Measurements from ENCODE around the gene RBM23. TPM values are rescaled to one million over a fixed set of nuclear protein-coding genes. Genes with fewer than 3 reads are reported as not detected.
"Not testable (repeated sequence)": the region's sequence is repeated elsewhere in the genome, so short reads cannot be mapped to it uniquely, and the experiment has no call there.

The RBM23 gene
- total RNA-seq, 2 donors from 2014 or later: 77.3 to 88.9 TPM

DNA sequence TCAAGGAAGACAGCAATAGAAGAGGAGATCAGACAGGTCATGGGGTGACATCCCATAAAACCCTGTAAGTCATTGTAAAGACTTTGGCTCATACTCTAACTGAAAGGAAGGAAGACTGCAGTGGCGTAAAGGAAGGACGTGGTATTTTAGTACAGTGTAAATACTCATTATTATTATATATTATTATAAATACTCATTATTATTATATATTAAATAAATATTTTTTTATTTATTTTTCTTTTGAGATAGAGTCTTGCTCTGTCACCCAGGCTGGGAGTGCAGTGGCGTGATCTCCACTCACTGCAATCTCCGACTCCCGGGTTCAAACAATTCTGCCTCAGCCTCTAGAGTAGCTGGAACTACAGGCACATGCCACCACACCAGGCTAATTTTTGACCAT is 62.5 kb downstream of the RBM23 start:
- H3K9me3 ChIP-seq (ENCODE audit: control insufficient read depth, low read length, poor library complexity, severe bottlenecking): no peaks in the 10 kb centered on the region
- no peak overlapping the region for H3K27ac Mint-ChIP-seq
- H3K36me3 Mint-ChIP-seq (ENCODE audit: low read depth): peaks cover 3% of the 10 kb centered on the region
- no peak for ATAC-seq
- peaks cover 6% of the 10 kb centered on the region for H3K27me3 Mint-ChIP-seq
- H3K4me3 Mint-ChIP-seq: no peak overlapping the region
- no peak for DNase-seq
- peaks cover 12% of the 10 kb centered on the region for H3K4me1 Mint-ChIP-seq

GRCh38 chr14:22854963-22855724 is 63.8 kb downstream of the RBM23 start:
- ATAC-seq: no peak
- Mint-ChIP-seq H3K4me1 (peaks cover 14% of the 10 kb centered on the region), H3K36me3 (ENCODE audit: low read depth) (peaks cover 3% of the 10 kb centered on the region), H3K4me3 (peak overlapping the region; percentile 15), H3K27ac (no peak overlapping the region), H3K27me3 (peaks cover 6% of the 10 kb centered on the region)
- DNase-seq: no peak
- H3K9me3 ChIP-seq (ENCODE audit: control insufficient read depth, low read length, poor library complexity, severe bottlenecking): no peaks in the 10 kb centered on the region

- H3K4me1 Mint-ChIP-seq: peaks cover 14% of the 10 kb centered on the region
- not testable (repeated sequence) for H3K27ac Mint-ChIP-seq; H3K36me3 Mint-ChIP-seq (ENCODE audit: low read depth); H3K4me3 Mint-ChIP-seq; H3K9me3 ChIP-seq (ENCODE audit: control insufficient read depth, low read length, poor library complexity, severe bottlenecking); DNase-seq; ATAC-seq; H3K27me3 Mint-ChIP-seq
Measured at GRCh38 chr14:22854296-22854695, 64.7 kb downstream of the RBM23 start.

- Mint-ChIP-seq H3K27me3 (peaks cover 6% of the 10 kb centered on the region), H3K27ac (peak overlapping the region; percentile 39), H3K4me1 (peaks cover 9% of the 10 kb centered on the region), H3K36me3 (ENCODE audit: low read depth) (peaks cover 3% of the 10 kb centered on the region), H3K4me3 (peak overlapping the region; percentile 87)
- DNase-seq (peak; percentile 76 to 94 (median 79)), ATAC-seq (peak; percentile 93)
- no peaks in the 10 kb centered on the region for H3K9me3 ChIP-seq (ENCODE audit: control insufficient read depth, low read length, poor library complexity, severe bottlenecking)
Measured at GRCh38 chr14:22852940-22853767, 65.8 kb downstream of the RBM23 start.

DNA sequence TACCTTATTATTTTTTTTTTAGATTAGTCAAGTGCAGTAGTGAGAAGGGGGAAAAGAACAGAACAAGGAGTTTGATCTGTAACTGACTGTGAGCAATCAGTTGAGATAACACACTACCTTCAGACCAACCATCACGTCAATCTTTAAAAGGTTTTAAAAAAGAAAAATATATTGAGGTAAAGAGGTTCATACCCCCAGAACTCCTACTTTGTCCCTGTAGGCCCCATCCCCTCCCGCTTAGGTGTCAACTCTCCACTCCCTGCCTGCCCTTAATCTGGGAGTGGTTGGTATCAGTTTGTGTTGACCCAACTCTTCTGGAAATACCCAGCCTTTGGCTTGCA is 66.4 kb downstream of the RBM23 start:
- no peak overlapping the region for H3K27ac Mint-ChIP-seq
- peaks cover 6% of the 10 kb centered on the region for H3K27me3 Mint-ChIP-seq
- peaks cover 6% of the 10 kb centered on the region for H3K4me1 Mint-ChIP-seq
- H3K9me3 ChIP-seq (ENCODE audit: control insufficient read depth, low read length, poor library complexity, severe bottlenecking): no peaks in the 10 kb centered on the region
- H3K4me3 Mint-ChIP-seq: peak overlapping the region; percentile 87
- peaks cover 3% of the 10 kb centered on the region for H3K36me3 Mint-ChIP-seq (ENCODE audit: low read depth)
- DNase-seq: no peak
- no peak for ATAC-seq

GRCh38 chr14:22852178-22852577 is 66.8 kb downstream of the RBM23 start:
- ATAC-seq; H3K4me3 Mint-ChIP-seq; DNase-seq; H3K36me3 Mint-ChIP-seq (ENCODE audit: low read depth); H3K27me3 Mint-ChIP-seq; H3K27ac Mint-ChIP-seq; H3K9me3 ChIP-seq (ENCODE audit: control insufficient read depth, low read length, poor library complexity, severe bottlenecking); H3K4me1 Mint-ChIP-seq: not testable (repeated sequence)

DNA sequence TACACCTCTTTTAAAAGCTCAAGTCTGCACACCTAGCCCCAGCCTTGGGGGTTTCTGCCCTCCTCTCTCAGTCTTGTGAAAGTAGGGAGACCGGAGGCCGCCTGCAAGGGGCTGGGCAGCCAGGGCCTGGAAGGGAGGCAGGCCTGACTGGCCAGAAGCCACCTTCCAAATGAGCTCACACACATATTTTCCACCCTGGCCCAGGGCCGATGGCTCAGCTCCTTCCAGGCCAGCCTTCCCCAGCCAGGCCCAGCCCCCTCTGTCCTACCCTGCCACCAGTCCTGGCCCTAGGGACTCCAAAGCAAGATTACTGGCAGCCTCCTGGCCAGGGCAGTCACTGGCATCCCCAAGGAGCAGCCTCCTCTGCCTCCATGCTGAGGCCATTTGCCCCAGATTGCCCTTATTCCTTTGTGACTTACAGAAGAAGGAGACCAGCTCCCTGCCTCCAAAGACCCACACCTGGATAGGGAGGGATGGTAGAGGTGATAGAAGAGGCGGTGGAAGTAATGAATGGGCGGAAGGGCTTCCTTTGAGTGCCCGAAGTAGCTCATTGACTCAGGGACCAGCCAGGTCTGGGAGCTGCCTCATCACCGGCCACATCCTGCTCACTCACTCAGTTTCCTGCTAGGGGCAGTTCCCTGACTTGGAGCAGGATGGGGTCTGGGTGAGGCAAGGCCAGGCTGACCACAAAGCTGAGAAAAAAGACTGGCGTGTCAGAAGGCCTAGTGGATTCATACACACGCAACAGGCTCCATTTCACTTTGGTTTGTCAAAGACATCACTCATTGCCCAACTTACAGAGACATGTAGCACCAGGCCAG is 67.8 kb downstream of the RBM23 start:
- Mint-ChIP-seq H3K27ac (no peak overlapping the region), H3K27me3 (peaks cover 10% of the 10 kb centered on the region), H3K36me3 (ENCODE audit: low read depth) (peaks cover under 1% of the 10 kb centered on the region), H3K4me1 (peaks cover 5% of the 10 kb centered on the region), H3K4me3 (no peak overlapping the region)
- DNase-seq (no peak), ATAC-seq (no peak)
- H3K9me3 ChIP-seq (ENCODE audit: control insufficient read depth, low read length, poor library complexity, severe bottlenecking): no peaks in the 10 kb centered on the region

DNA sequence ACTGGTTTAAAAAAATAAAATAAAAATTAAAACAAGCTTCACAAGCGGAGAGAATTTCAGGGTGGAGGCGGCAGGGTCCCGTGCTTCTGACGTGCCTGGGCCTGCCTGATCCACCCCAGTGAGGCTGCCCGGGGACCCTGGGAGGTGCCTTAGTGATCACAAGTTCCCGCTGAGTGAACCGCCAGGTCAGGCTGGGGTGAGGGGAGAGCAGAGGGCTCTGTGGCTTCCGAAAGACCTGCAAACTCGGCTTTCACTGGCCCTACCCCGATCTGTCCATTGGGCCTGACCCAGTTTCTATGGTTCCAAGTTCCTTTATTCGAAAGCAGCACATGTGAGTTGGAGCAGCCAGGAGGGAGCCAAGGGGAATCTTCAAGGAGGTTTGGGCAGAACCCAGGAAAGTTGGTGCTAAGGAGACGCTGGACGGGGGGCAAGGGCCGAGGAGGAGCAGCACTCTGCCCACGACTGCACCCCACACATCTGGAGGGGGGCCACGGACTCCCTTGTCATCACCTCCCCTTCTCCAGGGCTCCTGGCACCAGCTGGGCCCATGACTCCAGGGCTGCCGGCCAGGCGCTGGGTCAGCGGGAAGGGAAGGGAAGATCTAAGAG is 69.6 kb downstream of the RBM23 start:
- Mint-ChIP-seq H3K36me3 (ENCODE audit: low read depth) (no peaks in the 10 kb centered on the region), H3K4me1 (peaks cover 5% of the 10 kb centered on the region), H3K27ac (no peak overlapping the region), H3K4me3 (no peak overlapping the region), H3K27me3 (peaks cover 23% of the 10 kb centered on the region)
- ATAC-seq (no peak), DNase-seq (no peak)
- no peaks in the 10 kb centered on the region for H3K9me3 ChIP-seq (ENCODE audit: control insufficient read depth, low read length, poor library complexity, severe bottlenecking)

DNA sequence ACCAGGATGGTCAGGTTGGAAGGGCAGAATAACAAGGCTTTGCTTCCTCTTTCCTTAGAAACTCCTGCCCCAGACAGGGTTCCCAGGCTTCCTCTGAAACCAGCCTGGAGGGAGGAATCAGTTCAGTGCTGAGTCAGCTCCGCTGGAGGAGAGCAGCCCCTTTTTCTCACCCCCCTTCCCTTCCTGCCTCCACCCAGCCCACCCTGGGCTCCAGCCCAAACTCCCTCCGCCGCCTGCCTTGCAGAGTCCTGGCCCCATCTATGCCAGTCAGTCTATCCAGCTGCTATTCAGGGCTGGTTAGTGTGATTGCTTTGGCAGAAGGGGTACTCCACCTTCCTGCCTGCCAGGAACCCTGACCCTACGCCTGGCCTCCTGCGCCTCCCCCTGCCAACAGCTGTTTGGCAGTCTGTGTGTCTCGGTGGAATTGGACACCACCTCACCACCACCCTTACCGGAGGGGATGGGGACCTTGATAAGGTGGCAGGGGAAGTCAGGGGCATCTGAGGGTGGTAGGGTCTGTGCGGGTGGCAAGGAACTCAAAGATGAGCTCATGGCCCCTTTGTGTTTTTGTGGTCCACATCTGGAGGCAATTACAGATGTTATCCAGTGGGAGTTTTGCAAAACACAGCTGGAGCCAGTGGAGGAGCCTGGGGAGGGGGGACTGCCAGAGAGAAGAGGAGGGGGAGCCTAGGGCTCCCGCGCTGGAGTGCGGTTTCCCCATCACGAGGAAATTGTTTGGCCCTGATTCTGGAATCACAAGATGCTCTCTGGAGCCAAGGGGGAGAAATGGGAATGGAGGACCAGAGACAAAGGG is 70.4 kb downstream of the RBM23 start:
- Mint-ChIP-seq H3K36me3 (ENCODE audit: low read depth) (no peaks in the 10 kb centered on the region), H3K27me3 (peaks cover 26% of the 10 kb centered on the region), H3K27ac (no peak overlapping the region), H3K4me1 (peaks cover 5% of the 10 kb centered on the region), H3K4me3 (no peak overlapping the region)
- DNase-seq (no peak), ATAC-seq (no peak)
- H3K9me3 ChIP-seq (ENCODE audit: control insufficient read depth, low read length, poor library complexity, severe bottlenecking): no peaks in the 10 kb centered on the region

DNA sequence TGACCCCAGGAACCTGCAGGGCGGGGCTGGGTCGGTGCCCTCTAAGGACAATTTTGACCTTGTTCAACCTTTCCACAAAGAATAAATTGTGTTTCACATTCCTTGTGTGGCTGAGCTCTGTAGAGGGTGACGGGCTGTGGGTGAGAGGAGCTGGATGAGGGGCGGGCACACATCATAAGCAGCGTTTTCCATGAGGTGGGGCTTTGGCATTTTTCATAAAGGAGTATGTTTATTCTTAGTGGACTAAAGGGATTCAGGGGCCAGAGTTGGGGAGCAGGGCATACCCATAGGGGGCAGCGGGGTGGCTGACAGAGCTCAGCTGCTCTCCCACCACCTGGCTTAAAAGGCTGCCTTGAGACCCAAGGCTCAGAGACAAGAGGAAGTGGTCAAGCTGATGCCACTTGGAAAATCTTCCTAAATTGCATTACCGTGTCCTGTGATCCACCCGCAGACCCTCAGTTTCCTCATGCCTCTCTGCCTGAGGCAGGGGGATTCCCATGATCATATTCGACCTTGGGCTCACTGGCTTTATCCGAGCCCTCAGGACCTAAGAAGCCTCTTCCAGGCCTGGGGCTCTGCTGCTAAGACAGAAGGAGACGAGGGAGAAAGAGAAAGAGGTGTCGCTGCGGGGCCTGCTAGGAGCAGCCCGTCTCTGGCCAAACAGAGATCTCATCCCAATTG is 71.1 kb downstream of the RBM23 start:
- peaks cover 2% of the 10 kb centered on the region for H3K4me1 Mint-ChIP-seq
- DNase-seq: no peak
- H3K27ac Mint-ChIP-seq: no peak overlapping the region
- H3K27me3 Mint-ChIP-seq: peaks cover 33% of the 10 kb centered on the region
- ATAC-seq: no peak
- H3K9me3 ChIP-seq (ENCODE audit: control insufficient read depth, low read length, poor library complexity, severe bottlenecking): no peaks in the 10 kb centered on the region
- no peaks in the 10 kb centered on the region for H3K36me3 Mint-ChIP-seq (ENCODE audit: low read depth)
- H3K4me3 Mint-ChIP-seq: no peak overlapping the region

DNA sequence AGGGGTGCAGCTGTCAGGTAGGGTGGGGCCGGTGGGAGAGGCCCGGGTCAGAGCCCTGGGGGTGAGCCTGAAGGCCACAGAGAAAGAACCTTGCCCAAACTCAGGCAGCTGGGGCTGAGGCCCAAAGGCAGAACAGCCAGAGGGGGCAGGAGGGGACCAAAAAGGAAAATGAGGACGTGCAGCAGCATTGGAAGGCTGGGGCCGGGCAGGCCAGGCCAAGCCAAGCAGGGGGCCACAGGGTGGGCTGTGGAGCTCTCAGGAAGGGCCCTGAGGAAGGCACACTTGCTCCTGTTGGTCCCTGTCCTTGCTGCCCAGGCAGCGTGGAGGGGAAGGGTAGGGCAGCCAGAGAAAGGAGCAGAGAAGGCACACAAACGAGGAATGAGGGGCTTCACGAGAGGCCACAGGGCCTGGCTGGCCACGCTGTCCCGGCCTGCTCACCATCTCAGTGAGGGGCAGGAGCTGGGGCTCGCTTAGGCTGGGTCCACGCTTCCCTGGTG is 72.1 kb downstream of the RBM23 start:
- no peak overlapping the region for H3K27ac Mint-ChIP-seq
- H3K9me3 ChIP-seq (ENCODE audit: control insufficient read depth, low read length, poor library complexity, severe bottlenecking): no peaks in the 10 kb centered on the region
- no peak overlapping the region for H3K4me3 Mint-ChIP-seq
- peaks cover 2% of the 10 kb centered on the region for H3K4me1 Mint-ChIP-seq
- ATAC-seq (no peak), DNase-seq (no peak)
- H3K36me3 Mint-ChIP-seq (ENCODE audit: low read depth): no peaks in the 10 kb centered on the region
- H3K27me3 Mint-ChIP-seq: peaks cover 34% of the 10 kb centered on the region
